Measurements from ENCODE around the gene SLC6A6. TPM values are rescaled to one million over a fixed set of nuclear protein-coding genes. Genes with fewer than 3 reads are reported as not detected.

The SLC6A6 gene
- total and polyA plus RNA-seq, 8 donors = 2.1 to 11.6 (median 3.4) TPM

- Histone ChIP-seq H3K27me3 (no peaks in the 10 kb centered on the region), H3K4me3 (no peak overlapping the region), H3K27ac (no peak overlapping the region), H3K36me3 (no peaks in the 10 kb centered on the region), H3K9me3 (no peaks in the 10 kb centered on the region), H3K4me1 (no peaks in the 10 kb centered on the region)
- ATAC-seq (no peak), FAIRE-seq (no peak), DNase-seq (no peak)
- TF ChIP-seq CTCF (IDR thresholded peaks at IDR 0.05) = no peak
- 82 to 86% methylated on average over 7 of the region's 7 CpGs for WGBS, 2 donors
- intact Hi-C loops (cut with DNase I) = no loop called here
Measured at GRCh38 chr3:14392803-14393319, 9.5 kb upstream of the SLC6A6 start.

- H3K4me1 ChIP-seq = no peaks in the 10 kb centered on the region
- H3K4me3 ChIP-seq = no peak overlapping the region
- H3K27ac ChIP-seq = no peak overlapping the region
- ATAC-seq (no peak), FAIRE-seq (no peak), DNase-seq (no peak)
- no peaks in the 10 kb centered on the region for H3K27me3 ChIP-seq
- intact Hi-C loops (cut with DNase I) = no loop called here
- WGBS, 2 donors = 80% methylated on average over 9 of the region's 9 CpGs
- H3K36me3 ChIP-seq = no peaks in the 10 kb centered on the region
- no peaks in the 10 kb centered on the region for H3K9me3 ChIP-seq
- no peak for TF ChIP-seq CTCF (IDR thresholded peaks at IDR 0.05)
Measured at GRCh38 chr3:14393440-14394106, 8.8 kb upstream of the SLC6A6 start.

- DNase-seq = no peak
- FAIRE-seq = no peak
- no peaks in the 10 kb centered on the region for H3K27me3 ChIP-seq
- intact Hi-C loops (cut with DNase I) = no loop called here
- WGBS, 2 donors = 72 to 76% methylated on average over 5 of the region's 5 CpGs
- H3K4me3 ChIP-seq = no peak overlapping the region
- H3K36me3 ChIP-seq = no peaks in the 10 kb centered on the region
- no peak overlapping the region for H3K27ac ChIP-seq
- no peaks in the 10 kb centered on the region for H3K9me3 ChIP-seq
- H3K4me1 ChIP-seq = no peaks in the 10 kb centered on the region
- TF ChIP-seq CTCF (IDR thresholded peaks at IDR 0.05) = no peak
- no peak for ATAC-seq
Measured at GRCh38 chr3:14396031-14396692, 6.2 kb upstream of the SLC6A6 start.

GRCh38 chr3:14397046-14397445, 5.4 kb upstream of the SLC6A6 start:
- no peak for DNase-seq
- TF ChIP-seq CTCF (IDR thresholded peaks at IDR 0.05) = no peak
- ATAC-seq = no peak
- H3K36me3 ChIP-seq = no peaks in the 10 kb centered on the region
- H3K9me3 ChIP-seq = no peaks in the 10 kb centered on the region
- H3K4me1 ChIP-seq = peaks cover 0 to 2% (median 0%) of the 10 kb centered on the region in 3 donors
- no peak for FAIRE-seq
- 64 to 67% methylated on average over 4 of the region's 4 CpGs for WGBS, 2 donors
- intact Hi-C loops (cut with DNase I) = no loop called here
- H3K27me3 ChIP-seq = no peaks in the 10 kb centered on the region
- no peak overlapping the region for H3K27ac ChIP-seq
- H3K4me3 ChIP-seq = no peak overlapping the region

- no peak for DNase-seq
- H3K4me1 ChIP-seq = peaks cover 0 to 2% (median 0%) of the 10 kb centered on the region in 3 donors
- H3K4me3 ChIP-seq = no peak overlapping the region
- no peaks in the 10 kb centered on the region for H3K9me3 ChIP-seq
- no peaks in the 10 kb centered on the region for H3K36me3 ChIP-seq
- H3K27me3 ChIP-seq = no peaks in the 10 kb centered on the region
- 80 to 84% methylated on average over 3 of the region's 3 CpGs for WGBS, 2 donors
- ATAC-seq = no peak
- H3K27ac ChIP-seq = no peak overlapping the region
- intact Hi-C loops (cut with DNase I) = no loop called here
- no peak for TF ChIP-seq CTCF (IDR thresholded peaks at IDR 0.05)
- FAIRE-seq = no peak
Measured at GRCh38 chr3:14397531-14397930, 4.9 kb upstream of the SLC6A6 start.

Data from pancreas (tissue), 10 donors.